OCI-LY3 (cell line): Measurements from ENCODE around the gene MTERF2.

Experiments
- EZH2phosphoT487 ChIP-seq: fragments of 200-600 bp; shearing (Covaris generic); IDR thresholded peaks from 2 replicates; pipeline ENCODE4 v1.6.1; 2018; ENCODE audit warnings: antibody characterized with exemption, mixed run types, low read depth
- TF ChIP-seq, protein P1 (sequence below): fragments of 200-600, 300-600 bp; sonication (generic); IDR thresholded peaks from 2 replicates; pipeline ENCODE4 v1.5.1; 2014; ENCODE audit warnings: antibody characterized with exemption, low read length, low read depth

DNA sequence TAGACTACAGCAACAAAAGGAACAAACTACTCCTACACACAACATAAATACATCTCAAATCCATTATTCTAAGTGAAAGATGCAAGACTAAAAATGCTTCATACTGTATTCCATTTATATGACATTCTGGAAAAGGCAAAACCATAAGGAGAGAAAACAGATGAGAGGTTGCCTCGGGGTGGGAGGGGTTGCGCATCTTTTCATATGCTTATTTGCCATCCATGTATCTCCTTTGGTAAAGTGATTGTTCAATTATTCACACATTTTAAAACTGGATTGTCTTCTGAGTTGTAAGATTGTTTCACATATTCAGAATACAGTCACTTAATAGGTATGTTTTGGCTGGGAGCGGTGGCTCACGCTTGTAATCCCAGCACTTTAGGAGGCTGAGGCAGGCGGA lies 36.4 kb downstream of the MTERF2 start:
- TF ChIP-seq, protein P1, sequence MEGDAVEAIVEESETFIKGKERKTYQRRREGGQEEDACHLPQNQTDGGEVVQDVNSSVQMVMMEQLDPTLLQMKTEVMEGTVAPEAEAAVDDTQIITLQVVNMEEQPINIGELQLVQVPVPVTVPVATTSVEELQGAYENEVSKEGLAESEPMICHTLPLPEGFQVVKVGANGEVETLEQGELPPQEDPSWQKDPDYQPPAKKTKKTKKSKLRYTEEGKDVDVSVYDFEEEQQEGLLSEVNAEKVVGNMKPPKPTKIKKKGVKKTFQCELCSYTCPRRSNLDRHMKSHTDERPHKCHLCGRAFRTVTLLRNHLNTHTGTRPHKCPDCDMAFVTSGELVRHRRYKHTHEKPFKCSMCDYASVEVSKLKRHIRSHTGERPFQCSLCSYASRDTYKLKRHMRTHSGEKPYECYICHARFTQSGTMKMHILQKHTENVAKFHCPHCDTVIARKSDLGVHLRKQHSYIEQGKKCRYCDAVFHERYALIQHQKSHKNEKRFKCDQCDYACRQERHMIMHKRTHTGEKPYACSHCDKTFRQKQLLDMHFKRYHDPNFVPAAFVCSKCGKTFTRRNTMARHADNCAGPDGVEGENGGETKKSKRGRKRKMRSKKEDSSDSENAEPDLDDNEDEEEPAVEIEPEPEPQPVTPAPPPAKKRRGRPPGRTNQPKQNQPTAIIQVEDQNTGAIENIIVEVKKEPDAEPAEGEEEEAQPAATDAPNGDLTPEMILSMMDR = no peak
- TF ChIP-seq EZH2phosphoT487 = no peak
